KMS-11 (cell line): ENCODE data around the gene ANAPC5.
"Not testable (repeated sequence)": the region's sequence is repeated elsewhere in the genome, so short reads cannot be mapped to it uniquely, and the experiment has no call there.

Experiments used
- H2AFZ ChIP-seq: fragments of 200-600 bp; sonication (generic); 2 replicates; pipeline ENCODE4 v1.6.1; 2016; ENCODE audit warnings: antibody characterized with exemption, mixed run types, low read depth
- H3K27ac ChIP-seq: fragments of 200-600 bp; sonication (generic); 2 replicates; pipeline ENCODE4 v1.6.1; 2016; ENCODE audit warnings: mild to moderate bottlenecking, mixed run types
- H3K27me3 ChIP-seq: fragments of 200-600 bp; sonication (generic); 2 replicates; pipeline ENCODE4 v1.6.1; 2017; ENCODE audit warnings: mild to moderate bottlenecking, low read depth, mixed run types, moderate library complexity; ENCODE audit not compliant: insufficient read depth
- H3K36me3 ChIP-seq: fragments of 200-600 bp; sonication (generic); 2 replicates; pipeline ENCODE4 v1.6.1; 2017; ENCODE audit warnings: mild to moderate bottlenecking, mixed run types; ENCODE audit not compliant: insufficient read depth
- H3K4me1 ChIP-seq: fragments of 200-600 bp; sonication (generic); 2 replicates; pipeline ENCODE4 v1.6.1; 2016; ENCODE audit warnings: mild to moderate bottlenecking, low read depth, mixed run types; ENCODE audit not compliant: poor library complexity, severe bottlenecking
- H3K4me2 ChIP-seq: fragments of 200-600 bp; sonication (generic); 2 replicates; pipeline ENCODE4 v1.7.0; 2016; ENCODE audit warnings: mild to moderate bottlenecking, mixed run types
- H3K4me3 ChIP-seq: fragments of 200-600 bp; sonication (generic); IDR thresholded peaks from 2 replicates; pipeline ENCODE4 v1.6.1; 2017; ENCODE audit warnings: low read depth, low read length, mixed read lengths; ENCODE audit not compliant: insufficient read depth
- H3K79me2 ChIP-seq: fragments of 200-600 bp; sonication (generic); 2 replicates; pipeline ENCODE4 v1.6.1; 2016; ENCODE audit warnings: low read depth, mixed run types; ENCODE audit not compliant: insufficient read depth
- H3K9ac ChIP-seq: fragments of 200-600 bp; sonication (generic); 2 replicates; pipeline ENCODE4 v1.6.1; 2016; ENCODE audit warnings: mild to moderate bottlenecking, mixed run types
- H4K20me1 ChIP-seq: fragments of 200-600 bp; sonication (generic); 2 replicates; pipeline ENCODE4 v1.6.1; 2016; ENCODE audit warnings: mild to moderate bottlenecking, mixed run types; ENCODE audit not compliant: insufficient read depth
- CTCF ChIP-seq: fragments of 200-600 bp; sonication (generic); conservative IDR thresholded peaks from 2 replicates; pipeline ENCODE4 v1.6.1; 2017; ENCODE audit warnings: low read depth, mild to moderate bottlenecking, antibody characterized with exemption, low read length, moderate library complexity, mixed read lengths

ANAPC5 gene

GRCh38 chr12:121376754-121377697 lies 24.8 kb upstream of the ANAPC5 start:
- Histone ChIP-seq H3K79me2 (no peaks in the 10 kb centered on the region), H4K20me1 (no peaks in the 10 kb centered on the region), H2AFZ (no peak overlapping the region), H3K27ac (no peak overlapping the region), H3K4me2 (no peak overlapping the region), H3K36me3 (no peaks in the 10 kb centered on the region), H3K4me1 (no peaks in the 10 kb centered on the region), H3K9ac (no peak overlapping the region), H3K27me3 (no peaks in the 10 kb centered on the region), H3K4me3 (no peak overlapping the region)
- no peak for TF ChIP-seq CTCF

- not testable (repeated sequence) for H3K27me3 ChIP-seq, H3K4me2 ChIP-seq, H3K27ac ChIP-seq, H2AFZ ChIP-seq, H3K4me1 ChIP-seq, H3K79me2 ChIP-seq, H3K4me3 ChIP-seq, H3K9ac ChIP-seq, H3K36me3 ChIP-seq, H4K20me1 ChIP-seq
Measured at GRCh38 chr12:121374945-121375584, 22.9 kb upstream of the ANAPC5 start.

GRCh38 chr12:121374336-121374735 lies 22.1 kb upstream of the ANAPC5 start:
- H3K27me3 ChIP-seq, H3K4me1 ChIP-seq, H2AFZ ChIP-seq, H4K20me1 ChIP-seq, H3K27ac ChIP-seq, H3K4me3 ChIP-seq, H3K4me2 ChIP-seq, H3K36me3 ChIP-seq, H3K79me2 ChIP-seq, H3K9ac ChIP-seq: not testable (repeated sequence)

GRCh38 chr12:121373755-121374154 lies 21.5 kb upstream of the ANAPC5 start:
- no peak for TF ChIP-seq CTCF
- Histone ChIP-seq H3K27ac (no peak overlapping the region), H3K79me2 (no peaks in the 10 kb centered on the region), H4K20me1 (no peaks in the 10 kb centered on the region), H3K4me1 (no peaks in the 10 kb centered on the region), H3K4me3 (no peak overlapping the region), H3K27me3 (no peaks in the 10 kb centered on the region), H3K36me3 (no peaks in the 10 kb centered on the region), H2AFZ (no peak overlapping the region), H3K4me2 (no peak overlapping the region), H3K9ac (no peak overlapping the region)

- Histone ChIP-seq H3K4me2 (no peak overlapping the region), H3K4me3 (no peak overlapping the region), H3K27ac (no peak overlapping the region), H3K4me1 (no peaks in the 10 kb centered on the region), H3K79me2 (no peaks in the 10 kb centered on the region), H4K20me1 (no peaks in the 10 kb centered on the region), H2AFZ (no peak overlapping the region), H3K36me3 (no peaks in the 10 kb centered on the region), H3K9ac (no peak overlapping the region), H3K27me3 (no peaks in the 10 kb centered on the region)
- no peak for TF ChIP-seq CTCF
Measured at GRCh38 chr12:121371404-121371803, 19.2 kb upstream of the ANAPC5 start.
